IPS DF 4.7 (cell line): Measurements from ENCODE around the gene NEURL1B.

ENCODE experiments used
- DNase-seq: peaks from one replicate; pipeline ENCODE4 v3.0.0-alpha.2; 2013; ENCODE audit warnings: low spot score; ENCODE audit errors: extremely low read depth

The NEURL1B gene

GRCh38 chr5:172608773-172609172, 32.3 kb upstream of the NEURL1B start:
- no peak for DNase-seq

- DNase-seq = no peak
Measured at GRCh38 chr5:172610643-172611042, 30.4 kb upstream of the NEURL1B start.

- DNase-seq = no peak
Measured at GRCh38 chr5:172611913-172612312, 29.1 kb upstream of the NEURL1B start.

GRCh38 chr5:172612771-172613170, 28.3 kb upstream of the NEURL1B start:
- DNase-seq = no peak

DNA sequence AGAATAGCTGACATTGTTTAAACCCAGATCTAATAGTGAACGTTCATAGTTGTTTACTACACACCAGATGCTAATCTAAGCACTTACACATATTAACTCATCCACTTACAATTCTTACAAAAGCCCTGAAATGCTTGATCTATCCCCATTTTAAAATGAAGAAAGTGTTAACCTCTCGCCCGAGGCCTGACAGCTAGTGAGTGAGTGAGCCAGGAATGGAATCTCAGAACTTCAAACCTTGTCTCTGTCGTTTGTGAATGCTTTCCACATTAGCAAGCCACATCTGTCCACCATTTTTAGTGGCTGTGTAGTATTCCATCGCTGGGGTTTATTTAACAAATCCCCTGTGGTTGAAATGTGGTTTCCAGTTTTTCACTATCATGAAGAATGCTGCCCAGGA, 24.9 kb upstream of the NEURL1B start:
- DNase-seq = no peak

DNA sequence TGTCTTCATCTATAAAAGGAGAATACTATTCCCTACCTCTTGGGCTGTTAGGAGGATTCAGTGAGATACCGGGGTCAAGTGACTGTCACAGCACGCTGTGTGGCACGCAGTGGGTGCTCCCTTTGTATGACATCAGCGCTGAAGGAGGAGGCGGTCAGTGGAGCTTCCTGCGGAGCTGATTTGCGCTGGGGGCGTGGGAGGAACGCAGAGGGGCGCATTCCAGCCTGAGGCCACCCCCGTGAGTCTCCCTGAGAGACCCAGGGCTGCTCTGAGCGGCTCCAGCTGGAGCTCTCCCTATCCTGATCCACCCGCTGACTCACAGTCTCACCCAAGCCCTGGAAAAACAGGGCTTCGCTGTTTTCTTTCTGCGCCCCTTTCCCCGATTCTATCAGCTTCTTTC, 24.3 kb upstream of the NEURL1B start:
- no peak for DNase-seq

GRCh38 chr5:172617817-172618216, 23.2 kb upstream of the NEURL1B start:
- DNase-seq = no peak

- no peak for DNase-seq
Measured at GRCh38 chr5:172618574-172619365, 22.3 kb upstream of the NEURL1B start.

- DNase-seq = no peak
Measured at GRCh38 chr5:172620506-172620905, 20.6 kb upstream of the NEURL1B start.

GRCh38 chr5:172622091-172623046, 18.7 kb upstream of the NEURL1B start:
- no peak for DNase-seq

DNA sequence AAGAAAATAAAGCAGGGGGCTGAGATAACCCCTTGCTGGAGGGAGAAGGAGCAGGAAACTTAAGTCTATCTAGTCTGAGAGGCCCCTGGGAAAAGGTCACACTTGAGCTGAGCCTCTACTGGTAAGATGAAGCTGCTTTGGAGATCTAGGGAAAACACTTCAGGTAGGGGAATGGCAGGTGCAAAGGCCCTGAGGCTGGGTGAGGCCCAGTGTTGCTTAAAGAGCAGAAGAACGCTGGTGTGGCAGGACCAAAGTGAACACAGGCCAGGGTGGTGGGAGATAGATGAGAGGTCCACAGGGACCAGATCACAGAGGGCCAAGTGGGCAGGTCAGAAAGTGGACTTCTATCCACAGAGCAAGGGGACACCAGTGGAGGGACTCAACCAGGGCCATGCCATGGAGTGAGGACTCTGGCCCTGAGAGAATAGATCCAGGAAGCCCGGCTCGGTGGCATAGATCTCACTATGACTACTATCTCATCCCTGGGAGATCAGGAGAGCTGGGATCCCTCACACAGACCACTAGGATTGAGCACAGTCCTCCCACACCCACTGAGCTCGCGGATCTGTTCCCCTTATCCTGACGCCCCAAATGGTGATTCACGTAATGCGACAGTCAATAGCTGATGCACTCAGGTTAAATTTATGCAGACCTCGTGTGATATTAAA, 17.6 kb upstream of the NEURL1B start:
- DNase-seq = no peak

GRCh38 chr5:172624083-172624995, 16.7 kb upstream of the NEURL1B start:
- DNase-seq = no peak

DNA sequence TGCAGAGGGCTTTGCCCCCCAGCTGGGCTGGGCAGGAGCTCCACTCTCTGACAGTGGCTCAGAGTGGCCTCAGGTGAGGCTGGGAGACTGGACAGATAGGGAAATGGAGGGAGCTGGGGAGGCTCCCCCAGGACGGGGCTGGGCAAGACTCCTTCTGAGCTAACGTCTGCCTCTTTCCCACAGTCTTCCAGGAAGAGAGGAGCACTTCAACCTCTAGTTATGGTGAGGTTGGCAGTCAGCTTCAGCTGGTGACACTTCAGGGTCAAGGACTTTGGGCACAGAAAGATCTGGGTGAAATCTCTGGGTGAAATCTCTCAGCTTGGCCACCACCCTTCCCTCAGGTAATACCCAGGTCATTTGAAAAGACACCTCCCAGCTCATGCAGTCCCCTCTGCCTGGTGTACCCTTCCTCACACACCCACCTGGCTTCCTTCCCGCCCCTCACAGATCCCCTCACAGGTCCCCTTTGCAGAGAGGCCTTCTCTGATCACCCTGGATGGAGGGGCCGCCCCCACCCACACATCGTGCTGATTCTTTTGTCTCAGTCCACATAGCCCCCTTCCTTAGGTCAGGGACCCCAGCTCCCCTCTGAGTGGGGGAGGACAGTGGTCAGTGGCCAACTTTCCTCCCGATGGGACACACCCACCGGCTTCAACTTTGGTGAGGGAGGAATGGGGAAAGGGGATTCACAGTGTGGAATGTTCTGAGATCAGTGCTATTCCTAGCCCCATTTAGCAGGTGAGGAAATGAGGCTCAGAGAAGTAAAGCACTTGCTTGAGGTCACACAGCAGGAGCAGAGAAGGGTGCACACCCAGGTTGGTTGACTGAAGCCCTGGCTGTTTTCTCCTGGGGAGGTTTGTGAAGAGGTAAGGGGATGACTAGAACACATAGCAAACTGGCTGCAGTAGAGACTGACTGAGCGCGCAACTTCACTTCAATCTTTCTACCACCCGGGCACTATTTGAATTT, 15.8 kb upstream of the NEURL1B start:
- no peak for DNase-seq

- no peak for DNase-seq
Measured at GRCh38 chr5:172626031-172626581, 15.0 kb upstream of the NEURL1B start.

- no peak for DNase-seq
Measured at GRCh38 chr5:172630082-172630481, 11.0 kb upstream of the NEURL1B start.

DNA sequence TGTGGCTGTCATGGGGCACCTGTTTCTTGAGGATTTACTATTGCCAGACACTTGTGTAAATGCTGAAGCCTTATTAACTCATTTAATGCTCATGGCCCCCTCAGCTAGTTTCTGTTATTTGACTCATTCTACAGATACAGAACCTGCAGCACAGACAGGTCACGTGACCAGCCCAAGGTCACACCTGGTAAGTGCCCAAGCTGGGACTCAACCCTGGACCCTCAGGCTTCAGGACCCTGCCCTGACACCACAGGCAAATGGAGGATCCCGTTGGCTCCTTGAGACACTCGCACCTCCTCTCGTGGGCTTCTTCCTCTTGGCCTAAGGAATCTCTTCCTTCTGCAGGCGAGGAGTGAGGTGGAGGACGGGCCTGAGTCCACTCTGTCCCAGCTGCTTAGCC, 10.6 kb upstream of the NEURL1B start:
- no peak for DNase-seq

DNA sequence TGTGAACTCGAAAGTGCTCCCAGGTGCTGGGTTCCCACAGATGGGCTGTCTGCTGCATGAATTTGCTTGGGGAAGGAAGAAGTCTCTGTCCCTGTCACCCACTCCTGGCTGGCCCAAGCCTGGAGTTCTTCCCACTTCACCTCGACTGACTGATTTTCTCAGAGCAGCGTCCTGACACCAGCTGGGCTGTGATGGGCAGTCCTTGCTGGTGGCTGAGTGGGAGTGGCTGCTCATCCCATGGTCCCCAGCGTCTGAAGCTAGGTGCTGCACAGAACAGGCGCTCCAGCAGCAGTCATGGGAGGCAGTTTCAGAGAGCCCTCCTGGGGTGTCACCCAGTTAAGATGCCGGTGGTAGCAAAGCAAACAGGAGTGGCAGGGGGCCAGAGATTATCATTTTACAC, 10.1 kb upstream of the NEURL1B start:
- DNase-seq = no peak

- DNase-seq = no peak
Measured at GRCh38 chr5:172632346-172633092, 8.5 kb upstream of the NEURL1B start.
